ENCODE results near the gene IFNW1.
A peak's percentile ranks its signal among the peaks of the same experiment; 100 is the strongest.
"Not testable (repeated sequence)": the region's sequence is repeated elsewhere in the genome, so short reads cannot be mapped to it uniquely, and the experiment has no call there.

The IFNW1 gene

GRCh38 chr9:21141427-21141882, at the start of gene IFNW1:
Gene IFNW1 (minus strand): TSS chr9:21141832. CDS start chr9:21141570, 262 bp downstream.
- no peak for DNase-seq

- not testable (repeated sequence) for DNase-seq
Measured at GRCh38 chr9:21187487-21187886, 45.9 kb upstream of the IFNW1 start, which contains the start of gene IFNA4. Gene IFNA4 (minus strand): TSS chr9:21187587. CDS start chr9:21187531, 56 bp downstream.

- DNase-seq, result peak; percentile 50
Measured at GRCh38 chr9:21182810-21183736, 41.4 kb upstream of the IFNW1 start.

GRCh38 chr9:21174671-21175070, 33.0 kb upstream of the IFNW1 start:
- DNase-seq, result no peak

GRCh38 chr9:21172156-21172555, 30.5 kb upstream of the IFNW1 start:
- DNase-seq, result no peak

GRCh38 chr9:21171351-21171750, 29.7 kb upstream of the IFNW1 start:
- no peak for DNase-seq

- not testable (repeated sequence) for DNase-seq
Measured at GRCh38 chr9:21166560-21166959, 24.9 kb upstream of the IFNW1 start, which contains the start of gene IFNA21. Gene IFNA21 (minus strand): TSS chr9:21166660. CDS start chr9:21166612, 48 bp downstream.

GRCh38 chr9:21165516-21165915, 23.9 kb upstream of the IFNW1 start:
- no peak for DNase-seq

- no peak for DNase-seq
Measured at GRCh38 chr9:21160178-21160577, 18.5 kb upstream of the IFNW1 start.

GRCh38 chr9:21155501-21155900, 13.9 kb upstream of the IFNW1 start:
- no peak for DNase-seq

GRCh38 chr9:21154018-21154608, 12.5 kb upstream of the IFNW1 start:
- peak; percentile 46 for DNase-seq

GRCh38 chr9:21153336-21154017, 11.8 kb upstream of the IFNW1 start:
- peak; percentile 46 for DNase-seq

- no peak for DNase-seq
Measured at GRCh38 chr9:21144603-21145002, 3.0 kb upstream of the IFNW1 start.

- no peak for DNase-seq
Measured at GRCh38 chr9:21137020-21137419, 4.6 kb downstream of the IFNW1 start.

- DNase-seq, result no peak
Measured at GRCh38 chr9:21135736-21136135, 5.9 kb downstream of the IFNW1 start.

- not testable (repeated sequence) for DNase-seq
Measured at GRCh38 chr9:21128186-21128585, 13.4 kb downstream of the IFNW1 start.

- no peak for DNase-seq
Measured at GRCh38 chr9:21121595-21122251, 19.9 kb downstream of the IFNW1 start.

- DNase-seq, result no peak
Measured at GRCh38 chr9:21121079-21121478, 20.6 kb downstream of the IFNW1 start.

- peak; percentile 56 for DNase-seq
Measured at GRCh38 chr9:21119093-21119770, 22.4 kb downstream of the IFNW1 start.

- no peak for DNase-seq
Measured at GRCh38 chr9:21114311-21114710, 27.3 kb downstream of the IFNW1 start.

- DNase-seq, result peak; percentile 53
Measured at GRCh38 chr9:21110708-21111576, 30.7 kb downstream of the IFNW1 start.

All from KG1 (cell line).